IMR-90 (cell line): ENCODE measurements around the gene A4GALT. TPM values are rescaled to one million over a fixed set of nuclear protein-coding genes. Genes with fewer than 3 reads are reported as not detected.

Experiments used
- ATAC-seq: fragments of 200-7000 bp; cut with Tn5 transposase; 2 replicates; pipeline ENCODE4 v1.9.1; 2020; ENCODE audit warnings: low read depth, mild to moderate bottlenecking, moderate library complexity
- BruUV-seq: library from RNA; stranded (reverse); fragments of 400-500 nt; replicated peaks from 2 replicates; lab custom pipeline; 2021; lab: Mats Ljungman, UMichigan
- CTCF ChIA-PET: fragments of 300-600 bp; formaldehyde crosslinking; extraction: SDS; loops from one replicate; lab custom pipeline; 2021; ENCODE audit warnings: antibody characterized with exemption; lab: Yijun Ruan, JAX
- POLR2A ChIA-PET: fragments of 300-600 bp; sonication (Branson Sonifier 250); formaldehyde crosslinking; loops from one replicate; lab custom pipeline; 2022; ENCODE audit warnings: antibody characterized with exemption; ENCODE audit not compliant: unreplicated experiment; lab: Charles Lee
- DNase-seq: peaks from one replicate; pipeline ENCODE4 v3.0.0; 2013
- H2AFZ ChIP-seq: replicated peaks from 2 replicates; pipeline ENCODE3; 2013; ENCODE audit warnings: low read length, mild to moderate bottlenecking; ENCODE audit not compliant: poor library complexity
- H2AK5ac ChIP-seq: 2 replicates; pipeline ENCODE4 v1.6.1; 2013; ENCODE audit warnings: low read depth, low read length, inconsistent platforms
- H2AK9ac ChIP-seq: replicated peaks from 2 replicates; pipeline ENCODE3; 2013; ENCODE audit warnings: mild to moderate bottlenecking, low read depth, low read length, moderate library complexity; ENCODE audit not compliant: poor library complexity
- H2BK120ac ChIP-seq: 2 replicates; pipeline ENCODE4 v1.6.1; 2013; ENCODE audit warnings: low read depth, low read length, inconsistent platforms
- H2BK15ac ChIP-seq: 3 replicates; pipeline ENCODE4 v1.6.1; 2013; ENCODE audit warnings: low read depth, low read length, inconsistent platforms
- H2BK20ac ChIP-seq: 2 replicates; pipeline ENCODE4 v1.6.1; 2013; ENCODE audit warnings: low read depth, mild to moderate bottlenecking, inconsistent platforms, low read length, moderate library complexity
- H2BK5ac ChIP-seq: 2 replicates; pipeline ENCODE4 v1.6.1; 2013; ENCODE audit warnings: mild to moderate bottlenecking, low read depth, low read length, inconsistent platforms; ENCODE audit not compliant: poor library complexity, severe bottlenecking
- H3K14ac ChIP-seq: replicated peaks from 2 replicates; pipeline ENCODE4 v1.6.1; 2013; ENCODE audit warnings: low read depth, low read length, inconsistent platforms
- H3K18ac ChIP-seq: 2 replicates; pipeline ENCODE4 v1.6.1; 2013; ENCODE audit warnings: low read depth, low read length, control low read depth
- H3K23ac ChIP-seq: 2 replicates; pipeline ENCODE4 v1.6.1; 2013; ENCODE audit warnings: low read depth, low read length, inconsistent platforms
- H3K27ac ChIP-seq: 2 replicates; pipeline ENCODE4 v1.5.1; 2013; ENCODE audit warnings: mild to moderate bottlenecking, control low read depth, low read length; ENCODE audit not compliant: insufficient read depth
- H3K27me3 ChIP-seq: 2 replicates; pipeline ENCODE4 v1.6.1; 2013; ENCODE audit warnings: low read length; ENCODE audit not compliant: control insufficient read depth, insufficient read depth
- H3K36me3 ChIP-seq: 2 replicates; pipeline ENCODE4 v1.6.1; 2013; ENCODE audit warnings: low read length, mixed read lengths; ENCODE audit not compliant: control insufficient read depth, insufficient read depth
- H3K4ac ChIP-seq: 2 replicates; pipeline ENCODE4 v1.6.1; 2013; ENCODE audit warnings: low read depth, low read length, inconsistent platforms
- H3K4me1 ChIP-seq: 2 replicates; pipeline ENCODE4 v1.6.1; 2013; ENCODE audit warnings: low read length, mixed read lengths; ENCODE audit not compliant: control insufficient read depth, insufficient read depth
- H3K4me2 ChIP-seq: 2 replicates; pipeline ENCODE4 v1.6.1; 2013; ENCODE audit warnings: low read depth, mild to moderate bottlenecking, control low read depth, low read length, moderate library complexity
- H3K4me3 ChIP-seq: 2 replicates; pipeline ENCODE4 v1.5.1; 2013; ENCODE audit warnings: low read depth, mild to moderate bottlenecking, control low read depth, low read length, moderate library complexity; ENCODE audit not compliant: insufficient read depth
- H3K56ac ChIP-seq: 2 replicates; pipeline ENCODE4 v1.6.1; 2013; ENCODE audit warnings: low read length, inconsistent platforms; ENCODE audit not compliant: insufficient read depth; ENCODE audit errors: extremely low read depth
- H3K79me1 ChIP-seq, 2 experiments: 2 replicates each; pipeline ENCODE4 v1.6.1; 2013; ENCODE audit warnings: low read length in 2 of 2, inconsistent platforms in 1 of 2, low read depth in 1 of 2
- H3K9ac ChIP-seq: 2 replicates; pipeline ENCODE4 v1.6.1; 2013; ENCODE audit warnings: low read depth, low read length, control low read depth
- H3K9me1 ChIP-seq: 2 replicates; pipeline ENCODE4 v1.6.1; 2013; ENCODE audit warnings: low read length, inconsistent platforms; ENCODE audit not compliant: insufficient read depth
- H3K9me3 ChIP-seq: 2 replicates; pipeline ENCODE4 v1.6.1; 2013; ENCODE audit warnings: low read length; ENCODE audit not compliant: control insufficient read depth, insufficient read depth
- H4K20me1 ChIP-seq: 2 replicates; pipeline ENCODE4 v1.6.1; 2013; ENCODE audit warnings: low read length, inconsistent platforms; ENCODE audit not compliant: insufficient read depth
- H4K5ac ChIP-seq: 2 replicates; pipeline ENCODE4 v1.6.1; 2013; ENCODE audit warnings: mild to moderate bottlenecking, low read depth, low read length, control low read depth
- H4K8ac ChIP-seq, 2 experiments: 2 replicates each; pipeline ENCODE4 v1.6.1; 2013; ENCODE audit warnings: low read depth in 2 of 2, low read length in 2 of 2, control low read depth in 1 of 2, inconsistent platforms in 1 of 2
- H4K91ac ChIP-seq: 2 replicates; pipeline ENCODE4 v1.6.1; 2013; ENCODE audit warnings: low read depth, low read length, inconsistent platforms; ENCODE audit not compliant: insufficient read depth
- BHLHE40 ChIP-seq: fragments of 150-350 bp; IDR thresholded peaks from 2 replicates; pipeline ENCODE4 v1.6.1; 2016; ENCODE audit warnings: mild to moderate bottlenecking, low read depth, low read length
- CEBPB ChIP-seq: IDR thresholded peaks from 2 replicates; pipeline ENCODE4 v1.6.1; 2012; ENCODE audit warnings: low read depth, low read length, improper control_type of control experiment
- CHD1 ChIP-seq: IDR thresholded peaks from 2 replicates; pipeline ENCODE4 v1.6.1; 2012; ENCODE audit warnings: low read depth, low read length, improper control_type of control experiment
- CTCF ChIP-seq: conservative IDR thresholded peaks from 2 replicates; pipeline ENCODE4 v1.5.1; 2012; ENCODE audit warnings: mild to moderate bottlenecking, low read depth, low read length, improper control_type of control experiment
- ELK1 ChIP-seq: fragments of 150-350 bp; IDR thresholded peaks from 2 replicates; pipeline ENCODE4 v1.6.1; 2016; ENCODE audit warnings: low read depth, mild to moderate bottlenecking, low read length, moderate library complexity, borderline replicate concordance
- FOS ChIP-seq: fragments of 150-350 bp; IDR thresholded peaks from 2 replicates; pipeline ENCODE4 v1.6.1; 2016; ENCODE audit warnings: low read depth, low read length
- MAFK ChIP-seq: IDR thresholded peaks from 2 replicates; pipeline ENCODE4 v1.6.1; 2012; ENCODE audit warnings: low read depth, low read length, improper control_type of control experiment
- MAZ ChIP-seq: IDR thresholded peaks from 2 replicates; pipeline ENCODE4 v1.6.1; 2012; ENCODE audit warnings: low read depth, mild to moderate bottlenecking, low read length, improper control_type of control experiment, moderate library complexity, borderline replicate concordance
- MXI1 ChIP-seq: IDR thresholded peaks from 2 replicates; pipeline ENCODE4 v1.6.1; 2012; ENCODE audit warnings: low read depth, mild to moderate bottlenecking, low read length, moderate library complexity, borderline replicate concordance
- NFE2L2 ChIP-seq: fragments of 150-350 bp; IDR thresholded peaks from 2 replicates; pipeline ENCODE4 v1.6.1; 2016; ENCODE audit warnings: low read depth, mild to moderate bottlenecking, low read length
- POLR2A ChIP-seq: IDR thresholded peaks from 2 replicates; pipeline ENCODE4 v1.6.1; 2012; ENCODE audit warnings: mild to moderate bottlenecking, low read depth, low read length
- SMC3 ChIP-seq: fragments of 150-350 bp; IDR thresholded peaks from 2 replicates; pipeline ENCODE4 v1.6.1; 2016; ENCODE audit warnings: low read depth, mild to moderate bottlenecking, antibody characterized with exemption, low read length, moderate library complexity
- USF2 ChIP-seq: fragments of 150-350 bp; IDR thresholded peaks from 2 replicates; pipeline ENCODE4 v1.6.1; 2017; ENCODE audit warnings: mild to moderate bottlenecking, antibody characterized with exemption, low read length, low read depth
- WGBS, 2 experiments: methylation state at CpG; one replicate each; pipeline versions ENCODE4 v1.1.5 to v1.1.7; 2013; ENCODE audit warnings: missing lambda C conversion rate in 2 of 2; ENCODE audit not compliant: insufficient read length in 1 of 2; ENCODE audit errors: extremely low coverage in 2 of 2; 5-methylcytosine and 5-hydroxymethylcytosine counted together
- dilution Hi-C: fragments of 300-500 bp; cut with HindIII; formaldehyde crosslinking; loops from one replicate; pipeline ENCODE4 v1.14.3; 2018; ENCODE audit warnings: low sequenced_read_pairs; ENCODE audit not compliant: unreplicated experiment
- in situ Hi-C: fragments of 300-500 bp; cut with MboI; formaldehyde crosslinking; loops from 3 replicates; pipeline ENCODE4 v1.14.3; 2019; ENCODE audit warnings: low sequenced_read_pairs, inconsistent platforms, mixed read lengths
- intact Hi-C: fragments of 100-400 bp; cut with micrococcal nuclease; formaldehyde crosslinking; loops from 2 replicates; pipeline ENCODE4 v1.10.0; 2022
- polyA plus RNA-seq, 3 experiments: library from polyadenylated mRNA; depleted of rRNA; stranded (reverse); fragments of >200 nt; gene quantifications; 2 replicates each; pipeline ENCODE4 v1.2.3, GENCODE V29; 2012; ENCODE audit warnings: low replicate concordance in 1 of 3
- total RNA-seq: library from RNA; depleted of rRNA; stranded (reverse); fragments of >200 nt; gene quantifications from 2 replicates; pipeline ENCODE4 v1.2.3, GENCODE V29; 2012

The A4GALT gene
- total and polyA plus RNA-seq, 2 of the 4 experiments (the other 2 are of a cell fraction), result 1.6 to 6.1 TPM

GRCh38 chr22:42769238-42769573 is 48.5 kb upstream of the A4GALT start:
- Histone ChIP-seq H3K79me1 (no peaks in the 10 kb centered on the region), H3K27ac (no peak overlapping the region; the same call in 1 of the 2 replicates), H3K14ac (peak overlapping the region; percentile 67; the same call in 1 of the 2 replicates), H3K4me1 (peaks cover 21% of the 10 kb centered on the region), H3K27me3 (no peaks in the 10 kb centered on the region), H2BK15ac (peak overlapping the region; percentile 84; the same call in 1 of the 3 replicates), H2AK5ac (peak overlapping the region; percentile 99), H3K4ac (peak overlapping the region; percentile 97), H3K56ac (no peak overlapping the region), H3K9me3 (no peaks in the 10 kb centered on the region), H2BK120ac (peak overlapping the region; percentile 97), H3K9ac (no peak overlapping the region), H3K23ac (no peak overlapping the region; the same call in 1 of the 2 replicates), H2AK9ac (peak overlapping the region; percentile 98), H2AFZ (no peak overlapping the region), H3K9me1 (peaks cover 20% of the 10 kb centered on the region), H4K20me1 (no peaks in the 10 kb centered on the region), H3K36me3 (no peaks in the 10 kb centered on the region), H4K91ac (peak overlapping the region; percentile 97), H4K8ac (peak overlapping the region; percentile 34 to 84; a peak in 3 of 4 replicates), H3K4me2 (no peak overlapping the region), H4K5ac (peak overlapping the region; percentile 64), H3K4me3 (no peak overlapping the region), H2BK20ac (peak overlapping the region; percentile 92), H2BK5ac (peak overlapping the region; percentile 78), H3K18ac (peak overlapping the region; percentile 24)
- DNase-seq (no peak), ATAC-seq (no peak)
- no peak for TF ChIP-seq MAZ
- TF ChIP-seq CEBPB, result no peak
- TF ChIP-seq CTCF, result no peak
- TF ChIP-seq ELK1, result no peak
- no peak; the same call in 1 of the 2 replicates for TF ChIP-seq POLR2A
- no peak for TF ChIP-seq FOS
- TF ChIP-seq USF2, result no peak
- TF ChIP-seq CHD1, result no peak
- TF ChIP-seq MAFK, result no peak
- TF ChIP-seq BHLHE40, result no peak
- TF ChIP-seq SMC3, result no peak
- no peak for TF ChIP-seq NFE2L2
- TF ChIP-seq MXI1, result no peak
- no TSS peak for BruUV-seq
- ChIA-PET POLR2A (no interaction called here), CTCF (no interaction called here)
- WGBS, 2 experiments, result 91% methylated on average over 6 of the region's 11 CpGs; no CpG with 5 or more reads in 1 of the 2 experiments
- in situ Hi-C loops, result no loop called here
- dilution Hi-C loops, result no loop called here
- intact Hi-C loops, result no loop called here
